ENCODE data around the gene FAM234A.
"Not testable (repeated sequence)": the region's sequence is repeated elsewhere in the genome, so short reads cannot be mapped to it uniquely, and the experiment has no call there.

The FAM234A gene

DNA sequence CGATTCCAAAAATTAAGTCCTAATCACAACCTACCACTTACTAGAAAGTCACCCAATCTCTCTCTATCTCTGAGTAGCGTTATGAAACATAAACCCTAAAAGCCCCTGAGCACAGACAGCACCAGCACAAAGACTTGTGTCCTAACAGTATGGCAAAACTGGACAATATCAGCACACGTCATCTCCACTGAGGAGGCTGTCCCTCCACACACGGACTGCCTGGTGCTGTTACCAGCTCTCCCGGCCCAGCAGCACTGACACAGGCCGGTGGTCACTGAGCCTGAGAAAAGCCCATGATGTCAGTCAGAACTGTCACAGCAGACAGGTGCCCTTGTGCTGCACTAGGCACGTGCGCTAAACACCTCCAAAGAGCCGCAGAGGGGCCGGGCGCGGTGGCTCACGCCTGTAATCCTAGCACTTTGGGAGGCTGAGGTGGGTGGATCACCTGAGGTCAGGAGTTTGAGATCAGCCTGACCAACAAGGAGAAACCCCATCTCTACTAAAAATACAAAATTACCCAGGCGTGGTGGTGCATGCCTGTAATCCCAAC is 22.9 kb upstream of the FAM234A start:
- not testable (repeated sequence) for H3K9me3 Mint-ChIP-seq; H3K27me3 Mint-ChIP-seq; ATAC-seq (replicated peaks); H3K4me3 Mint-ChIP-seq; DNase-seq
- Mint-ChIP-seq H3K27ac (peak overlapping the region; percentile 31), H3K36me3 (peaks cover 13 to 35% of the 10 kb centered on the region in 2 donors), H3K4me1 (peaks cover 9 to 15% of the 10 kb centered on the region in 2 donors)

DNA sequence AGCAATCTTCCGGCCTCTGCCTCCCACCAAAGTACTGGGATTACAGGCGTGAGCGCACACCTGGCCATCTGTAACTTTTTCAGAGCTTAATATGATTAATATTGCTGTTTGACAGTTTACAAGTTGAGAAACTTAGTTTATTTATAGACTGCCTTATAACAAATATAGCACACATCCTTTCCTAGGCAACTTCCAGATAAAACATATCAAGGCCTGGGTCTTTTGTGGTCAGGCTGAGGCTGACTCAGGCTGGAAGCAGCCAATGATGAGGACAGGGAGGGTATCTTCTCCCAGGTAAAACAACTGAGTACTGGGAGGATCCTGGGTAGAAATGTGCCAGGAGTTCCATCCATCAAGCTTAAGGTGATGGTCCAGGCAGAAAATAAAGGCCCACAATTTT is 21.6 kb upstream of the FAM234A start:
- H3K4me1 Mint-ChIP-seq = peaks cover 9 to 15% of the 10 kb centered on the region in 2 donors
- no peak overlapping the region for H3K4me3 Mint-ChIP-seq
- H3K27ac Mint-ChIP-seq = no peak overlapping the region
- DNase-seq (no peak), ATAC-seq (replicated peaks) (no peak)
- peaks cover 18 to 38% of the 10 kb centered on the region in 2 donors for H3K36me3 Mint-ChIP-seq
- no peaks in the 10 kb centered on the region for H3K9me3 Mint-ChIP-seq
- H3K27me3 Mint-ChIP-seq = no peaks in the 10 kb centered on the region

DNA sequence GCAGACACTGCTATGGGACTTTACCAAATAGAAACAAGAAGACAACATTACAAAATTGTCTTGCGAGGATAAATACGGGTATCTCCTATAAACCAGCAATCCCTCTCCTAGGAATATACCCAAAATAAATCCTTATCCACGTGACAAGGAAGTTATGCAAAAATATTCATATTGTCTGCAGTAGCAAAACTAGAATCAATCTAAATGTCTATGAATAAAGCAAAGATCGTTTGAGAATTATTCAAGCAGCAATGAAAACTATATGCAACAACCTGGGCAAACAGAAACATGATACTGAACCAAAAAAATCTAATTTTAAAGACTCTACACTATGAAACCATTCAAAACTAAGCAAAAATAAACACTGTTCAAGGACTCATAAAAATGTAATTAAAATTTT is 14.6 kb upstream of the FAM234A start:
- ATAC-seq (replicated peaks) (no peak), DNase-seq (no peak)
- Mint-ChIP-seq H3K4me3 (no peak overlapping the region), H3K36me3 (peaks cover 32 to 36% of the 10 kb centered on the region in 2 donors), H3K27ac (no peak overlapping the region), H3K27me3 (no peaks in the 10 kb centered on the region), H3K9me3 (no peaks in the 10 kb centered on the region), H3K4me1 (peaks cover 3 to 7% of the 10 kb centered on the region in 2 donors)

GRCh38 chr16:228151-228851 is 6.3 kb upstream of the FAM234A start:
- Mint-ChIP-seq H3K36me3 (peaks cover 10 to 24% of the 10 kb centered on the region in 2 donors), H3K27ac (peak overlapping the region; percentile 99), H3K9me3 (no peaks in the 10 kb centered on the region), H3K27me3 (no peaks in the 10 kb centered on the region), H3K4me3 (peak overlapping the region; percentile 89 to 94), H3K4me1 (peaks cover 18 to 25% of the 10 kb centered on the region in 2 donors)
- DNase-seq (no peak), ATAC-seq (replicated peaks) (peak; percentile 10 to 22)

DNA sequence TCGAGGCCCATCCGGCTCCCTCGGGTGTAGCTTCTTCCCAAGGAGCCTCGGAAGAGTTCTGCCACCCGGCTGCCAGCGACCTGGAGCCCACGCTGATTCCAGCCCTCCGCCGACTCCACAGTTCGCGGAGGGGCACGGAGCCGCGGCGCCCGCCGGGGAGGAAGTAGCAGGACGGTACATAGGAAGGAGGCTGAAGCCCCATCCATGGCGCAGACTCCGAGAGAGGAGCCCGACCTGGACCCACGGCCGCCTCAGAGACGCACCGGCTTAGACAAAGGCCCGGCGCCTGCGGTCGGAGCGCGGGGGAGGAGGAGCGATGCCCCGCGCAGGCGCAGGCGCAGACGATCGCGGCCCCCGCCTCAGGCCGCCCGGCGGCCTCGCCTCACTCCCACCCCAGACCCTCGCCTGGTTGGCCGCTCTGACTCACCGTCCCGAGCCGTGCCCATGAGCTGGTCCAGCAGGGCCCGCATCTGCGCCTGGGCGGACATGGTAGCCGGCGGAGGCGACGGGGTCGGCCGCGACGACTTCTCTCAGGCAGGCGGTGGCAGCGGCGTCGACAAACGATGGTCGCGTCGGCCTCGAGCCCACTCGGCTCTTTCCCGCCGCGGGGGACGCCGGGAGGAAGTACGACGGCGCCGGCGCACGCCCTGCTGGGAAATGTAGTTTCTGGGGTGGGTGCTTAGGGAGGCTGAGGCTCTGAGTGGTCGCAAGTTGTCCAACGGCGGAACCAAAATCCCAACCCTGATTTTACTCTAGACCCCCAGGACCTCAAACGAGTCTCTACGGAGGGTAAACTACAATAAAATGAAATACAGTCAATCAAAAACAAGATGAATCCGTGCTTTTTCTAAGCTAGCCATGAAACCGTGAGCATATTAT is 5.5 kb upstream of the FAM234A start, which contains the start of gene LUC7L:
Gene LUC7L (minus strand): TSS at position 598 of the 879 bp plus-strand sequence. CDS start 110 bp downstream, at position 488.
- no peaks in the 10 kb centered on the region for H3K27me3 Mint-ChIP-seq
- ATAC-seq (replicated peaks) (peak; percentile 92 to 94), DNase-seq (peak; percentile 86)
- peak within 1 kb of the TSS; percentile 99 for H3K27ac Mint-ChIP-seq
- H3K4me3 Mint-ChIP-seq = peak within 1 kb of the TSS; percentile 89 to 94
- no peaks in the 10 kb centered on the region for H3K9me3 Mint-ChIP-seq
- H3K4me1 Mint-ChIP-seq = peaks cover 18 to 25% of the 10 kb centered on the region in 2 donors
- peaks cover 7 to 24% of the 10 kb centered on the region in 2 donors for H3K36me3 Mint-ChIP-seq

- no peak overlapping the region for H3K27ac Mint-ChIP-seq
- peaks cover 7 to 28% of the 10 kb centered on the region in 2 donors for H3K36me3 Mint-ChIP-seq
- DNase-seq (no peak), ATAC-seq (replicated peaks) (no peak)
- peak overlapping the region; percentile 13 to 68 for H3K4me3 Mint-ChIP-seq
- peaks cover 19 to 25% of the 10 kb centered on the region in 2 donors for H3K4me1 Mint-ChIP-seq
- H3K9me3 Mint-ChIP-seq = no peaks in the 10 kb centered on the region
- H3K27me3 Mint-ChIP-seq = no peaks in the 10 kb centered on the region
Measured at GRCh38 chr16:229731-230281, 4.8 kb upstream of the FAM234A start.

- H3K9me3 Mint-ChIP-seq; ATAC-seq (replicated peaks); H3K27me3 Mint-ChIP-seq; DNase-seq; H3K4me3 Mint-ChIP-seq; H3K27ac Mint-ChIP-seq: not testable (repeated sequence)
- H3K36me3 Mint-ChIP-seq = peaks cover 7 to 25% of the 10 kb centered on the region in 2 donors
- peaks cover 19 to 30% of the 10 kb centered on the region in 2 donors for H3K4me1 Mint-ChIP-seq
Measured at GRCh38 chr16:230351-230750, 4.3 kb upstream of the FAM234A start.

DNA sequence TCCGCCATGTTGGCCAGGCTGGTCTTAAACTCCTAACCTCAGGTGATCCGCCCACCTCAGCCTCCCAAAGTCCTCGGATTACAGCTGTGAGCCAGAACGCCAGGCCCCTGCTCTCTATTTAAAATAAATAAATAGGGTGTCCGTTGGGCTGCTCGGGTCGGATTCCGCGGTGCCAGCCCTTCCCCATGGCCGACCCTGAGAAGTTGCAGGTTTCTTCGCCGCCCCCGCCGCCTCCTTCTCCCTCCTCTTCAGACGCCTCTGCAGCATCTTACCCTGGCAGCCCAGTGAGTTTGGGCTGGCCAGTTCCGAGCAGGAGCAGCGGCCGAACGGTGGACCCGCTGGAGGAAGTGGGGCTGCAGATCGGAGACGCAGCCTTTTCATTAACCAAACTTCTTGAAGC is 3.7 kb upstream of the FAM234A start:
- peaks cover 5 to 24% of the 10 kb centered on the region in 2 donors for H3K36me3 Mint-ChIP-seq
- peaks cover 0 to 2% of the 10 kb centered on the region in 2 donors for H3K9me3 Mint-ChIP-seq
- no peaks in the 10 kb centered on the region for H3K27me3 Mint-ChIP-seq
- ATAC-seq (replicated peaks) = no peak
- no peak for DNase-seq
- no peak overlapping the region for H3K4me3 Mint-ChIP-seq
- no peak overlapping the region for H3K27ac Mint-ChIP-seq
- peaks cover 21 to 34% of the 10 kb centered on the region in 2 donors for H3K4me1 Mint-ChIP-seq

- DNase-seq (no peak), ATAC-seq (replicated peaks) (peak; percentile 5 to 6)
- H3K36me3 Mint-ChIP-seq = peaks cover 21 to 30% of the 10 kb centered on the region in 2 donors
- H3K27ac Mint-ChIP-seq = peak overlapping the region; percentile 57
- H3K4me3 Mint-ChIP-seq = peak overlapping the region; percentile 14 to 51
- H3K4me1 Mint-ChIP-seq = peaks cover 18 to 56% of the 10 kb centered on the region in 2 donors
- no peaks in the 10 kb centered on the region for H3K27me3 Mint-ChIP-seq
- H3K9me3 Mint-ChIP-seq = peaks cover 0 to 2% of the 10 kb centered on the region in 2 donors
Measured at GRCh38 chr16:239948-240277, 5.3 kb downstream of the FAM234A start.

DNA sequence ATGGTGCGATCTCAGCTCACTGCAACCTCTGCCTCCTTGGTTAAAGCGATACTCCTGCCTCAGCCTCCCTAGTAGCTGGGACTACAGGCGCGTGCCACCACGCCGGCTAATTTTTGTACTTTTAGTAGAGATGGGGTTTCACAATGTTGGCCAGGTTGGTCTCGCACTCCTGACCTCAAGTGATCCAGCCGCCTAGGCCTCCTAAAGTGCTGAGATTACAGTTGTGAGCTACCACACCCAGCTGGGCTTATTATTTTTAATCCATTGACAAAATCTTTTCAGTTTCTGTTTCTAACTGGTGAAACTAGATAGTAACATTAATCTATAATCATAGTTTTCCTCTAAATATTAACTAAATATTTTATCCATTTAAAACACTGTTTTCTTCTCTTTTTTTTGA is 5.9 kb downstream of the FAM234A start:
- Mint-ChIP-seq H3K36me3 (peaks cover 23 to 35% of the 10 kb centered on the region in 2 donors), H3K4me1 (peaks cover 17 to 50% of the 10 kb centered on the region in 2 donors), H3K4me3 (peak overlapping the region in 1 of 2 donors; percentile 51), H3K27ac (peak overlapping the region; percentile 57), H3K27me3 (no peaks in the 10 kb centered on the region), H3K9me3 (peaks cover 0 to under 1% of the 10 kb centered on the region in 2 donors)
- DNase-seq (no peak), ATAC-seq (replicated peaks) (no peak)

DNA sequence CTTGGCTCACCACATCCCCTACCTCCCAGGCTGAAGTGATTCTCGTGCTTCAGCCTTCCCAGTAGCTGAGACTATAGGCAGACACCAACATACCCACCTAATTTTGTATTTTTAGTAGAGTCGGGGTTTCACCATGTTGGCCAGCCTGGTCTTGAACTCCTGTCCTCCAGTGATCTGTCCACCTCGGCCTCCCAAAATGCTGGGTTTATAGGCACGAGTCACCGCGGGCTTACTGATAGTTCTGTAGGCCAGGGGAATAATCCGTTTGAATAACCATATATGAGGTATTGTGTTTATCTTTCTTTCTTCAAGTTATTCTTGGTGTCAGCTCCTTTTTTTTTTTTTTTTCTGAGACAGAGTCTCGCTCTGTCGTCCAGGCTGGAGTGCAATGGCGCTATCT is 7.7 kb downstream of the FAM234A start:
- no peaks in the 10 kb centered on the region for H3K27me3 Mint-ChIP-seq
- H3K27ac Mint-ChIP-seq = no peak overlapping the region
- H3K4me3 Mint-ChIP-seq = no peak overlapping the region
- no peaks in the 10 kb centered on the region for H3K9me3 Mint-ChIP-seq
- peaks cover 21 to 34% of the 10 kb centered on the region in 2 donors for H3K36me3 Mint-ChIP-seq
- peaks cover 13 to 53% of the 10 kb centered on the region in 2 donors for H3K4me1 Mint-ChIP-seq
- DNase-seq = no peak
- no peak for ATAC-seq (replicated peaks)

DNA sequence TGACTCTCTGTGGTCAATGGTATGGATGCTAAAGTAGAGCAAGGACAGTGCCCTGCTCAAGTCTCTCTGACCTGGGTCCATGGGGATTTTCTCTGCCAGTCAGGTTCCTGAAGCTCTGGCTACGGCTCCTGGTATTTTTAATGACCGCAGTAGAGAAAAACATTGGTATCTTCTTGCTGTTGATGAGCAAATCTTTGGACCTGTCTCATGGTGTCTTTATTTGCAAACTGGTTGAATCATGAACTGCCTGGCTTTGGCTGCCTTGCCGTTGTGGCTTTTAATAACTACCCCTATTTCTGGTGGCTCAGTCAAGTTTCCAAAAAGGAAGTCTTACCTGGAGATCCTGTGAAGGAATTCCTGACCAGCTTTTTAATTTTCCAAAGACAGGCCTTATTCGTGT is 8.7 kb downstream of the FAM234A start:
- H3K36me3 Mint-ChIP-seq = peaks cover 19 to 38% of the 10 kb centered on the region in 2 donors
- peaks cover 13 to 49% of the 10 kb centered on the region in 2 donors for H3K4me1 Mint-ChIP-seq
- H3K9me3 Mint-ChIP-seq = no peaks in the 10 kb centered on the region
- H3K4me3 Mint-ChIP-seq = no peak overlapping the region
- no peak for ATAC-seq (replicated peaks)
- DNase-seq = no peak
- H3K27me3 Mint-ChIP-seq = no peaks in the 10 kb centered on the region
- no peak overlapping the region for H3K27ac Mint-ChIP-seq

GRCh38 chr16:245105-245504 is 10.5 kb downstream of the FAM234A start:
- no peak for ATAC-seq (replicated peaks)
- DNase-seq = no peak
- no peaks in the 10 kb centered on the region for H3K27me3 Mint-ChIP-seq
- H3K9me3 Mint-ChIP-seq = no peaks in the 10 kb centered on the region
- H3K4me1 Mint-ChIP-seq = peaks cover 7 to 41% of the 10 kb centered on the region in 2 donors
- H3K4me3 Mint-ChIP-seq = no peak overlapping the region
- peaks cover 21 to 34% of the 10 kb centered on the region in 2 donors for H3K36me3 Mint-ChIP-seq
- H3K27ac Mint-ChIP-seq = no peak overlapping the region

- H3K4me3 Mint-ChIP-seq = no peak overlapping the region
- H3K9me3 Mint-ChIP-seq = no peaks in the 10 kb centered on the region
- DNase-seq = no peak
- peaks cover 27 to 43% of the 10 kb centered on the region in 2 donors for H3K36me3 Mint-ChIP-seq
- peaks cover 3 to 29% of the 10 kb centered on the region in 2 donors for H3K4me1 Mint-ChIP-seq
- H3K27me3 Mint-ChIP-seq = no peaks in the 10 kb centered on the region
- H3K27ac Mint-ChIP-seq = no peak overlapping the region
- ATAC-seq (replicated peaks) = no peak
Measured at GRCh38 chr16:247027-247426, 12.4 kb downstream of the FAM234A start.
